Choroid plexus epithelial cell (primary cell): ENCODE results near the gene THOC2.
"Not testable (repeated sequence)": the region's sequence is repeated elsewhere in the genome, so short reads cannot be mapped to it uniquely, and the experiment has no call there.

Experiments used
- DNase-seq: peaks from one replicate; pipeline ENCODE4 v3.0.0-alpha.2; 2010; ENCODE audit warnings: low read depth
- H3K4me3 ChIP-seq: 2 replicates; pipeline ENCODE4 v1.5.1; 2011; ENCODE audit warnings: low read depth, mild to moderate bottlenecking, control low read depth, low read length, moderate library complexity
- CTCF ChIP-seq: conservative IDR thresholded peaks from 2 replicates; pipeline ENCODE4 v1.5.1; 2011; ENCODE audit warnings: low read depth, mild to moderate bottlenecking, control low read depth, inconsistent platforms, low read length, moderate library complexity

The THOC2 gene

GRCh38 chrX:123740536-123740935, 7.7 kb upstream of the THOC2 start:
- H3K4me3 ChIP-seq: no peak overlapping the region
- no peak for DNase-seq

GRCh38 chrX:123740006-123740405, 7.2 kb upstream of the THOC2 start:
- H3K4me3 ChIP-seq: no peak overlapping the region
- TF ChIP-seq CTCF: no peak
- no peak for DNase-seq

More at GRCh38 chrX:123740536-123740935, 7.7 kb upstream of the THOC2 start:
- TF ChIP-seq CTCF: no peak

GRCh38 chrX:123739474-123739873, 6.6 kb upstream of the THOC2 start:
- no peak for DNase-seq

GRCh38 chrX:123738378-123738940, 5.6 kb upstream of the THOC2 start:
- H3K4me3 ChIP-seq: no peak overlapping the region
- no peak for DNase-seq
- TF ChIP-seq CTCF: no peak

More at GRCh38 chrX:123739474-123739873, 6.6 kb upstream of the THOC2 start:
- H3K4me3 ChIP-seq: no peak overlapping the region
- TF ChIP-seq CTCF: no peak

- no peak overlapping the region for H3K4me3 ChIP-seq
- peak; percentile 48 for DNase-seq
- TF ChIP-seq CTCF: no peak
Measured at GRCh38 chrX:123736333-123736921, 3.6 kb upstream of the THOC2 start.

- H3K4me3 ChIP-seq, DNase-seq: not testable (repeated sequence)
Measured at GRCh38 chrX:123735137-123735536, 2.3 kb upstream of the THOC2 start.

- not testable (repeated sequence) for H3K4me3 ChIP-seq, DNase-seq
Measured at GRCh38 chrX:123734079-123734478, 1.2 kb upstream of the THOC2 start.

- peak overlapping the region; percentile 83 for H3K4me3 ChIP-seq
- DNase-seq: peak; percentile 14
- no peak for TF ChIP-seq CTCF
Measured at GRCh38 chrX:123731987-123732669, 724 bp downstream of the THOC2 start.
